HG03354 (cell line): Measurements from ENCODE around the gene STXBP3.
A peak's percentile ranks its signal among the peaks of the same experiment; 100 is the strongest.
"Not testable (repeated sequence)": the region's sequence is repeated elsewhere in the genome, so short reads cannot be mapped to it uniquely, and the experiment has no call there.

ENCODE experiments used
- ATAC-seq: cut with Tn5 transposase; IDR thresholded peaks from one replicate; pipeline ENCODE4 v1.9.1; 2021; ENCODE audit warnings: mild to moderate bottlenecking; ENCODE audit not compliant: unreplicated experiment, poor library complexity, severe bottlenecking

Gene STXBP3

GRCh38 chr1:108746382-108747170 lies at the start of gene STXBP3:
TSS of gene STXBP3 (plus strand) at chr1:108746674. CDS start at chr1:108746738, 64 bp downstream.
- ATAC-seq, result peak; percentile 93

GRCh38 chr1:108699375-108700332 lies 46.8 kb upstream of the STXBP3 start:
- ATAC-seq, result no peak

GRCh38 chr1:108701176-108701849 lies 45.2 kb upstream of the STXBP3 start:
- ATAC-seq, result no peak

- not testable (repeated sequence) for ATAC-seq
These were observed 44.4 kb upstream of the STXBP3 start for GRCh38 chr1:108702109-108702508.

GRCh38 chr1:108703939-108704338 lies 42.5 kb upstream of the STXBP3 start:
- ATAC-seq, result no peak

- ATAC-seq, result no peak
These were observed 42.0 kb upstream of the STXBP3 start for GRCh38 chr1:108704496-108704895.

- ATAC-seq, result no peak
These were observed 39.8 kb upstream of the STXBP3 start for GRCh38 chr1:108706643-108707042.

GRCh38 chr1:108708691-108709660 lies 37.5 kb upstream of the STXBP3 start:
- peak; percentile 62 for ATAC-seq

GRCh38 chr1:108712606-108713150 lies 33.8 kb upstream of the STXBP3 start, which contains the start of gene FNDC7:
TSS of gene FNDC7 (plus strand) at chr1:108712908. CDS start at chr1:108712934, 26 bp downstream.
- no peak for ATAC-seq

GRCh38 chr1:108715932-108716331 lies 30.5 kb upstream of the STXBP3 start:
- ATAC-seq, result no peak

GRCh38 chr1:108716437-108717230 lies 29.8 kb upstream of the STXBP3 start:
- ATAC-seq, result no peak

GRCh38 chr1:108717774-108718316 lies 28.6 kb upstream of the STXBP3 start:
- ATAC-seq, result no peak

GRCh38 chr1:108718927-108719655 lies 27.4 kb upstream of the STXBP3 start:
- no peak for ATAC-seq

- ATAC-seq, result no peak
These were observed 26.6 kb upstream of the STXBP3 start for GRCh38 chr1:108719656-108720435.

- ATAC-seq, result no peak
These were observed 24.2 kb upstream of the STXBP3 start for GRCh38 chr1:108722292-108722691.

GRCh38 chr1:108725906-108726305 lies 20.6 kb upstream of the STXBP3 start:
- ATAC-seq, result no peak
